ENCODE data around the gene SIN3B. TPM values are rescaled to one million over a fixed set of nuclear protein-coding genes. Genes with fewer than 3 reads are reported as not detected.
"Not testable (repeated sequence)": the region's sequence is repeated elsewhere in the genome, so short reads cannot be mapped to it uniquely, and the experiment has no call there.

The SIN3B gene, protein sequence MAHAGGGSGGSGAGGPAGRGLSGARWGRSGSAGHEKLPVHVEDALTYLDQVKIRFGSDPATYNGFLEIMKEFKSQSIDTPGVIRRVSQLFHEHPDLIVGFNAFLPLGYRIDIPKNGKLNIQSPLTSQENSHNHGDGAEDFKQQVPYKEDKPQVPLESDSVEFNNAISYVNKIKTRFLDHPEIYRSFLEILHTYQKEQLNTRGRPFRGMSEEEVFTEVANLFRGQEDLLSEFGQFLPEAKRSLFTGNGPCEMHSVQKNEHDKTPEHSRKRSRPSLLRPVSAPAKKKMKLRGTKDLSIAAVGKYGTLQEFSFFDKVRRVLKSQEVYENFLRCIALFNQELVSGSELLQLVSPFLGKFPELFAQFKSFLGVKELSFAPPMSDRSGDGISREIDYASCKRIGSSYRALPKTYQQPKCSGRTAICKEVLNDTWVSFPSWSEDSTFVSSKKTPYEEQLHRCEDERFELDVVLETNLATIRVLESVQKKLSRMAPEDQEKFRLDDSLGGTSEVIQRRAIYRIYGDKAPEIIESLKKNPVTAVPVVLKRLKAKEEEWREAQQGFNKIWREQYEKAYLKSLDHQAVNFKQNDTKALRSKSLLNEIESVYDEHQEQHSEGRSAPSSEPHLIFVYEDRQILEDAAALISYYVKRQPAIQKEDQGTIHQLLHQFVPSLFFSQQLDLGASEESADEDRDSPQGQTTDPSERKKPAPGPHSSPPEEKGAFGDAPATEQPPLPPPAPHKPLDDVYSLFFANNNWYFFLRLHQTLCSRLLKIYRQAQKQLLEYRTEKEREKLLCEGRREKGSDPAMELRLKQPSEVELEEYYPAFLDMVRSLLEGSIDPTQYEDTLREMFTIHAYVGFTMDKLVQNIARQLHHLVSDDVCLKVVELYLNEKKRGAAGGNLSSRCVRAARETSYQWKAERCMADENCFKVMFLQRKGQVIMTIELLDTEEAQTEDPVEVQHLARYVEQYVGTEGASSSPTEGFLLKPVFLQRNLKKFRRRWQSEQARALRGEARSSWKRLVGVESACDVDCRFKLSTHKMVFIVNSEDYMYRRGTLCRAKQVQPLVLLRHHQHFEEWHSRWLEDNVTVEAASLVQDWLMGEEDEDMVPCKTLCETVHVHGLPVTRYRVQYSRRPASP
- 10 to 100 TPM; 42.1 to 49.6 (median 44.1) TPM for polyA plus RNA-seq (ENCODE audit: insufficient read length in 3 of 3)

- DNase-seq (ENCODE audit: low read depth in 3 of 3, low spot score in 2 of 3) = peak; percentile 74 to 76 (median 75)
These were observed at the start of gene SIN3B for GRCh38 chr19:16829010-16829821. Gene SIN3B, plus strand, starts transcription at chr19:16829398. Its CDS starts 23 bp downstream, at chr19:16829421.

DNA sequence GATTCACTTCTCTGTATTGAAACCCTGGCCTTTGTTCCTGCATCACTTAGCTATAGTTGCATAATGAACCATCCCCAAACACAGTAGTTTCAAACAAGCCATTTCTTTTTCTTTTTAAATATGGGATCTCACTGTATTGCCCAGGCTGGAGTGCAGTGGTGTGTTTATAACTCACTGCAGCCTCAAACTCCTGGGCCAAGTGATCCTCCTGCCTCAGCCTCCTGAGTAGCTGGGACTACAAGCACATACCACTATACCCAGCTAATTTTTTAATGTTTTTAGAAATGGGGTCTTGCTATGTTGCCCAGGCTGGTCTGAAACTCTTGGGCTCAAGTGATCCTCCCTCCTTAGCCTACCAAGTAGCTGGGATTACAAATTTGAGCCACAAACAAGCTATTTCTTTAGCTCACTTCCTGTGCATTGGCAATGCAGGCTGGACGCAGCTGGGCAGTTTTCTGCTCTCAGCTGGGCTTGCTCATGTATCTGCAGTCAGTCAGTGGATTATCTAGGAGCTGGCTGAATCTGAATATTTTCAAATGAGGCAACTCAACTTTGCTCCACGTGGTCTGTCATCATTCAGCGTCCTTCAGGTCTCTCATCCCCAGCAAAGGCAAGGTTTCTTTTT, 49.5 kb upstream of the SIN3B start:
- no peak for DNase-seq (ENCODE audit: low read depth in 3 of 3, low spot score in 2 of 3)

DNA sequence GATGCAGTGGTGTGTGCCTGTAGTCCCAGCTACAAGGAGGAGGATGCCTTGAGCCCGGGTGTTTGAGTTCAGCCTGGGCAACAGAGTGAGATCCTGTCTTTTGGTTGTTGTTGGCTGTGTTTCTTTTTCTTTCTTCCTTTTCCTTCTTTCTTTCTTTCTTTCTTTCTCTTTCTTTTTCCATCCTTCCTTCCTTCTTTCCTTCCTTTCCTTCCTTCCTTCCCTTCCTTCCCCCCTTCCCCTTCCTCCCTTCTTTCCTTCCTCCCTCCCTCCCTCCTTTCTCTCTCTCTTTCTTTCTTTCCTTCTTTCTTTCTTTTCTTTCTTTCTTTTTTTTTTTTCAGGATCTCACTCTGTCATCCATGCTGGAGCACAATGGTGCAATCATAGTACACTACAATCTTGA, 46.5 kb upstream of the SIN3B start:
- DNase-seq (ENCODE audit: low read depth in 3 of 3, low spot score in 2 of 3) = no peak

- DNase-seq (ENCODE audit: low read depth in 3 of 3, low spot score in 2 of 3) = no peak
These were observed 40.7 kb upstream of the SIN3B start for GRCh38 chr19:16788479-16788878.

- DNase-seq (ENCODE audit: low read depth in 3 of 3, low spot score in 2 of 3) = no peak
These were observed 40.0 kb upstream of the SIN3B start for GRCh38 chr19:16789238-16789637.

DNA sequence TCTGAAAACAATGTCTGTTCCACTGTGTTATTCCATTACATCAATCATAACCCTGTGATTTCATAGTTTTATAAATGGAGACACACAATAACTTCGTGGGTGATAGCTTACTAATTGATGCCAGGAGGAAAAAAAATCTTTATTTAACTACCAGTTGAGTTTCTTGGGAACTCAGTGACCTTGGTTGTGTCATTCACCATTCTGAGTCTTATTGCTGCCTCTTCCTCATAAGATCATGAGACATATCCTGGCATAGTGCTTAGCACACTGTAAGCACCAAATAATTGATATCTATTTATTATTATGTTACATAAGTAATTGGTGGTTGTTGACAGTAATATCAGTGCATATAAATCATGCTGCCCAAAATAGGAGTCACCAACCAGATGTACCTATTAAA, 39.1 kb upstream of the SIN3B start:
- no peak for DNase-seq (ENCODE audit: low read depth in 3 of 3, low spot score in 2 of 3)

DNA sequence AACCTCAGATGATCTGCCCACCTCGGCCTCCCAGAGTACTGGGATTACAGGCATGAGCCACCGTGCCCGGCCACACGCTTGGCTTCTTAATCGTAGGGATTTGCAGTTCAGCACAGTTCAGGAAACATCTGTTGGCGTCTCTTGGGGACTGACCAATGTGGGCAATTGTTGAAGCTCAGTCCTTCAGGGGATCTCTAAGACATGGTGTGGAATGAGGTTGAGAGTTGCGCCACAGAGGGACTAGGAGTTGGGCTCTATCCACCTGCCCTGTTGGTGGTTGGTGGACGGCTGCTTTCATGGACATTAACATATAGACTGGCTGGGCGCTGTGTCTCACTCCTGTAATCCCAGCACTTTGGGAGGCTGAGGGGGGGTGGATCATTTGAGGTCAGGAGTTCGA, 37.3 kb upstream of the SIN3B start:
- no peak for DNase-seq (ENCODE audit: low read depth in 3 of 3, low spot score in 2 of 3)

DNA sequence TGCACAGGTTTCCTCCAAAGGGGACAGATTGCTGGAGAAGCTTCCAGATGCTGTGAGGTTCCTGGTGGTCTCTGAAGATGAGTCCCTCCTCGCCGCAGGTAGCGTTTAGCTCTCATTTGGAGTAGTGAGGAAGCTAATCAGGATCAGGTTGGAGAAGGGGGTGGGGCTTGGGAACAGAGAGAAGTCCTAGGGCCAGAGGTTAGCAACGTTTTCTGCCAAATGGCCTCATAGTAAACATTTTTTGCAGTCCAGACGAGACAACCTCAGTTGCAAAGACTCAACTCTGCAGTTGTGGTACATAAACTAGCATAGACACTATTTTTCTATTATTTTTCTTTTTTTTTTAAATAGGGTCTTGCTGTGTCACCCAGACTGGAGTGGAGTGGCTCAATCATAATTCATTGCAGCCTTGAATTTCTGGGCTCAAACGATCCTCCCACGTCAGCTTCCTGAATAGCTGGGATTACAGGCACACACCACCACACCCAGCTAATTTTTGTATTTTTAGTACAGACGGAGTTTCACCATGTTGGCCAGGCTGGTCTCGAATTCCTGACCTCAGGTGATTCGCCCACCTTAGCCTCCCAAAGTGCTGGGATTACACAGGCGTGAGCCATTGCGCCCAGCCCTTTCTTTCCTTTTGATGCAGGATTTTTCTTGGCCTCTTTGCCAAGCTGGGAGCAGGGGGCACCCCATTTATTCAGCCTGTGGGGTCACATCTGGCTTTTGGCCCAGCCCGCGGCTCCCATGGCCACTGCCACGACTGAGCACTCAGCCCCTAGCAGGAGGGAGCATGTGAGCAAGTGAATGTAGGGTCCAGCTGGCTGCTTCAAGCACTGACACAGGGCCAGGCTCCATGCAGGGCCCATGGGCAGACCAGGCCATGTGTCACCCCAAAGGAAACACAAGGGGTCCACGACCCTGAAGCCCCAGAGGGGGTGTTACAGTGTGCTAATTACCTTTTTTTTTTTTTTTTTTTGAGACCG, 34.4 kb upstream of the SIN3B start:
- DNase-seq (ENCODE audit: low read depth in 3 of 3, low spot score in 2 of 3) = no peak

- no peak for DNase-seq (ENCODE audit: low read depth in 3 of 3, low spot score in 2 of 3)
These were observed 33.5 kb upstream of the SIN3B start for GRCh38 chr19:16795731-16796130.

GRCh38 chr19:16797876-16798275, 31.3 kb upstream of the SIN3B start:
- no peak for DNase-seq (ENCODE audit: low read depth in 3 of 3, low spot score in 2 of 3)

DNA sequence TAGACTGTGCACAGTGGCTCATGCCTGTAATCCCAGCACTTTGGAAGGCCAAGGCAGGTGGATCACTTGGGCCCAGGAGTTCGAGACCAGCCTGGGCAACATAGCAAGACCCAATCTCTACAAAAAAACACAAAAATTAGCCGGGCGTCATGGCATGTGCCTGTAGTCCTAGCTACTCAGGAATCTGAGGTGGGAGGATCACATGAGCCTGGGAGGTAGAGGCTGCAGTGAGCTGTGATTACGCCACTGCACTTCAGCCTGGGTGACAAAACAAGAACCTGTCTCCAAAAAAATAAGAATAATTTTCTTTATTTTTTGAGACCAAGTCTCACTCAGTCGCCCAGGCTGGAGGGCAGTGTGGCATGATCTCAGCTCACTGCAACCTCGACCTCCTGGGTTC, 30.9 kb upstream of the SIN3B start:
- DNase-seq (ENCODE audit: low read depth in 3 of 3, low spot score in 2 of 3) = not testable (repeated sequence)

GRCh38 chr19:16799740-16800139, 29.5 kb upstream of the SIN3B start:
- no peak for DNase-seq (ENCODE audit: low read depth in 3 of 3, low spot score in 2 of 3)

- peak in 1 of 3 donors; percentile 15 for DNase-seq (ENCODE audit: low read depth in 3 of 3, low spot score in 2 of 3)
These were observed 27.6 kb upstream of the SIN3B start for GRCh38 chr19:16801600-16802013.

- DNase-seq (ENCODE audit: low read depth in 3 of 3, low spot score in 2 of 3) = no peak
These were observed 25.0 kb upstream of the SIN3B start for GRCh38 chr19:16804176-16804575.

DNA sequence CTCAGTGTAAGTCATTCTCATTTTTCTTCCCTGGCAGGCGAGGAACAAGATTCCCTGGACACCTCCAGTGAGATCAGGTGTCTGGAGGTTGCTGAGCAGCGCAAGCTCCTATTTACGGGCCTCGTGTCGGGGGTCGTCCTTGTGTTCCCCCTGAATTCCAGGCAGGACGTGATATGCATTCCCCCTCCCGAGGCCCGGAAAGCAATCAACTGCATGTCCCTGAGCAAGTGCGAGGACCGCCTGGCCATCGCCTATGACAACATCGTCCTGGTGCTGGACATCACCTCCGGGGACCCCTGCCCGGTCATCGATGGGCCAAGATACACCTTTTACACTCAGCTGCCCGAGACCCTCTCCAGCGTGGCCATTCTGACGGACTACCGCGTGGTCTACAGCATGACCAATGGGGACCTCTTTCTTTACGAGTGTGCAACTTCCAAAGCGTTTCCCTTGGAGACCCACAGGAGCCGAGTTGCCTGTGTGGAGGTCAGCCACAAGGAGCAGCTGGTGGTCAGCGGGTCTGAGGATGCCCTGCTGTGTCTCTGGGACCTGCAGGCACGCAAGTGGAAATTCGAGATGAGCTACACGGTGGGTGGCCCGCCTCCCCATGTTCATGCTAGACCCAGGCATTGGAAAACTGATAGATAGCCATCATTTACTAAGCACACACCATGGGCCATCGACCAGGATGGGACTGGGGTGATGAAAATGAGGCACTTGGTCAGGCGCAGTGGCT, 21.5 kb upstream of the SIN3B start:
- no peak for DNase-seq (ENCODE audit: low read depth in 3 of 3, low spot score in 2 of 3)

- no peak for DNase-seq (ENCODE audit: low read depth in 3 of 3, low spot score in 2 of 3)
These were observed 14.6 kb upstream of the SIN3B start for GRCh38 chr19:16814526-16815100.

- no peak for DNase-seq (ENCODE audit: low read depth in 3 of 3, low spot score in 2 of 3)
These were observed 9.1 kb upstream of the SIN3B start for GRCh38 chr19:16820056-16820455.

DNA sequence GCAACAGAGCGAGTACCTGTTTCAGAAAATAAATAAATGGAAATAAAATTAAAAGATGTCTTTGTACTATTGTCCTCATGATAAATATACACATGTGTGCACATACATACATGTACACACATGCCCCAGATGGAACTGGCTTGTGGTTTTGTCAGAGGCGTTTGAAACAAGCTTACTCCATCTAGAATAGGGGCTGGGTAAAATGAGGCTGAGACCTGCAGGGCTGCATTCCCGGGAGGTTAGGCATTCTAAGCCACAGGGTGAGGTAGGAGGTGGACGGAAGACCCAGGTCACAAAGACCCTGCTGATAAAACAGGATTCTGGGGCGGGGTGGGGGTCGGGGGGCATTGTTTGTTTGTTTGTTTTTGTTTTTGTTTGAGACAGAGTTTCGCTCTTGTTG, 8.1 kb upstream of the SIN3B start:
- DNase-seq (ENCODE audit: low read depth in 3 of 3, low spot score in 2 of 3) = no peak

All from right renal cortex interstitium (tissue), 3 donors.